AG10803 (cell line): ENCODE results near the gene HPSE.
A peak's percentile ranks its signal among the peaks of the same experiment; 100 is the strongest.

Experiments used
- DNase-seq: peaks from one replicate; pipeline ENCODE4 v3.0.0; 2010; ENCODE audit warnings: low read depth
- H3K4me3 ChIP-seq: 2 replicates; pipeline ENCODE4 v1.5.1; 2011; ENCODE audit warnings: mild to moderate bottlenecking, low read length, control low read depth
- TF ChIP-seq, protein P1 (sequence below): conservative IDR thresholded peaks from 2 replicates; pipeline ENCODE4 v1.5.1; 2011; ENCODE audit warnings: mild to moderate bottlenecking, low read length, control low read depth, inconsistent platforms

The HPSE gene

DNA sequence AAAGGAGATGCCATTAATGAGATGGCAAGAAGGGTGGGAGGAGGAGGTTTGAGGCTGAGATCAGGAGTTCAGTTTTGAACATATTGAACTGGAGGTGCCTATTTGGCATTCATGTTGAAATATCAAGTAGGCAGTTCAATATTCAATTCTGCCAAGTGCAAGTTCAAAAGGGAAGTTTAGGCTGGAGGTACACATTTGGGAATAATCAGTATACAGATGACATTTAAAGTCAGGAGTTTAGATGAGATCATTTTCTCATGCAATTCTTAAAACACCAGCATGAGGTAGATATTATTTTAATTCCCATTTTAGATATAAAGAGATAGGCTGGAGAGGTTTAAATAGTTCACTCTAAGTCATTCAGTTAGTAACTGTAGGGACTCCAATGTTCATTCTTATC, 76.2 kb downstream of the HPSE start:
- TF ChIP-seq, protein P1, sequence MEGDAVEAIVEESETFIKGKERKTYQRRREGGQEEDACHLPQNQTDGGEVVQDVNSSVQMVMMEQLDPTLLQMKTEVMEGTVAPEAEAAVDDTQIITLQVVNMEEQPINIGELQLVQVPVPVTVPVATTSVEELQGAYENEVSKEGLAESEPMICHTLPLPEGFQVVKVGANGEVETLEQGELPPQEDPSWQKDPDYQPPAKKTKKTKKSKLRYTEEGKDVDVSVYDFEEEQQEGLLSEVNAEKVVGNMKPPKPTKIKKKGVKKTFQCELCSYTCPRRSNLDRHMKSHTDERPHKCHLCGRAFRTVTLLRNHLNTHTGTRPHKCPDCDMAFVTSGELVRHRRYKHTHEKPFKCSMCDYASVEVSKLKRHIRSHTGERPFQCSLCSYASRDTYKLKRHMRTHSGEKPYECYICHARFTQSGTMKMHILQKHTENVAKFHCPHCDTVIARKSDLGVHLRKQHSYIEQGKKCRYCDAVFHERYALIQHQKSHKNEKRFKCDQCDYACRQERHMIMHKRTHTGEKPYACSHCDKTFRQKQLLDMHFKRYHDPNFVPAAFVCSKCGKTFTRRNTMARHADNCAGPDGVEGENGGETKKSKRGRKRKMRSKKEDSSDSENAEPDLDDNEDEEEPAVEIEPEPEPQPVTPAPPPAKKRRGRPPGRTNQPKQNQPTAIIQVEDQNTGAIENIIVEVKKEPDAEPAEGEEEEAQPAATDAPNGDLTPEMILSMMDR: no peak
- DNase-seq: peak; percentile 32
- H3K4me3 ChIP-seq: no peak overlapping the region

DNA sequence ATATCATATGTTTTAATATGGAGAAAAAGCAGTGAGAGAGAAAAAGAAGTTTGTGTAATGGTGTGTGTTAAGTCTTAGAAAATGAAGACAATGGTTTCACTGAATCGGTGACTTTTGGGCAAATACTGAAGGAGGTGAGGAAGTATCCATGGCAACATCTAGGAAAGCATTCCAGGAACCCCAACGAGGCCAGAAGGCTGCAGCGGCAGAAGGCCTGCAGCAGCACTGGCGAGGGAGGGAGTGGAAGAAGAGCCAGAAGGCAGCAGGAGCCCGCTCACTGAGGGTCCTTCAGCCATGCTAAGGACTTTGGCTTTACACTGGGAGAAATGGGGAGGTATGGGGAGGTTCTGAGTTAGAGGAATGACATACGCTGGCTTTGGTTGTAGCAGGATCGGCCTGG, 76.8 kb downstream of the HPSE start:
- no peak overlapping the region for H3K4me3 ChIP-seq
- DNase-seq: no peak
- TF ChIP-seq, protein P1: no peak

DNA sequence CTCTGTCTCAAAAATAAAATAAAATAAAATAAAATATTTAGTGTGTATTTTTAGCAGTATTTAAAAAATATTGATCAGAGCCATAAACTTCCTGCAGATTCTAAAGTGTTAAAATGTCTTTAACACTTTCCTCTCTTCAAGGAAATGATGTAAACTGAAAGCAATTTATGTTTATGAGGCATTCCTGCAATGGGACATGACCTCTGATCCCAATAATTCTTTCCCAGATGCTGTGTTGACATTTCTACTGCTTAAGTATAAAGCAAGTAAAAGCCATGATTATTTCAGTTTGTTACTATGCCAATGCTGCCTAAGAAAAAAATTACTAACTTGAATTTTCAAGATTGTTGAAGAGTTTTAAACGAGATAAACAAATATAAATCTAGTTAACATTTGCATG, 79.1 kb downstream of the HPSE start:
- peak; percentile 86 for DNase-seq
- TF ChIP-seq, protein P1: no peak
- no peak overlapping the region for H3K4me3 ChIP-seq

DNA sequence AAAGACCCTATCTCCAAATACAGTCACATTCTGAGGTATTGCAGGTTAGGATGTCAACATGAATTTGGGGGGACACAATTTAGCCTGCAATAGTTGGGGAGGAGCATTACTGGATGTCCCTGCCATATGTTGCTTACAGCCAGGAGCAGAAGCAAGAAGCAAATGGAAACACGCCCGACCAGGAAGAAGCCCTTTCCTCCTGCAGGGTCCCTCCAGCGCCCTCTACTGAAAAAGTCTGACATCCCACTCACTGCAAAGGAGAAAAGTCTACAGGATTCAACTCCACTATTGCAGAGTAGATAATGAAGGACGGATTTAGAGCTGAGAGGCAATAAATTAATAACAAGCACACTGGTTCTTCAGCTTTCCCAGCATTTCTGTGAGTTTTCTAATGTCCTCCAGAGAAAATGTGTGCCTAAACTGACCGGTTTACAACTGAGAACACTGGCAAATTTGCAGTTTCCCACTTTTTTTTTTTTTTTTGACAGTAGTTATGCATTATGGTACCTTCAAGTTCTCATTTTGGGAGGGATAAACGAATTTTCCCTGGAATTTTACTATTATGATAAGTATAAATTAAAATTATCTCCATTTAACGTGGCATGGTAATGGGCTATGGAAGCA, 81.8 kb downstream of the HPSE start:
- DNase-seq: peak; percentile 78
- TF ChIP-seq, protein P1: peak; percentile 87
- no peak overlapping the region for H3K4me3 ChIP-seq

DNA sequence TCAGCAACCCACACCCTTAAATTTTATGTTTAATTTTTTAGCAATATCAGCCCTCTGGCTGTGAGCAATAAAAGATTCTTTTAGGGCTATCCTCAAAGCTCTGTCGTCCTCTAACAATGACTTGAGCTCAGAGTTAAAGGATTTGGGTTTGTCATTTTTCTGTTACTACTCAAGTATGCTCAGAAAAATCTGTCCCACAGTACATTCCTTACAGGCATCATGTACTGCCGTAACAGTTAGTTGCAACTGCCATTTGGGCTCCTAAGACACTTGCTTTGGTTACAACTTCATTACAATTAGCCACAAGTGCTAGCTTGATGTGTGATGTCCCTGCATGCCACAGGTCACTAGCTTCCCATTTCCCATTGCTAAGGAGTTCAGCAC, 83.2 kb downstream of the HPSE start:
- H3K4me3 ChIP-seq: no peak overlapping the region
- TF ChIP-seq, protein P1: no peak
- DNase-seq: no peak

DNA sequence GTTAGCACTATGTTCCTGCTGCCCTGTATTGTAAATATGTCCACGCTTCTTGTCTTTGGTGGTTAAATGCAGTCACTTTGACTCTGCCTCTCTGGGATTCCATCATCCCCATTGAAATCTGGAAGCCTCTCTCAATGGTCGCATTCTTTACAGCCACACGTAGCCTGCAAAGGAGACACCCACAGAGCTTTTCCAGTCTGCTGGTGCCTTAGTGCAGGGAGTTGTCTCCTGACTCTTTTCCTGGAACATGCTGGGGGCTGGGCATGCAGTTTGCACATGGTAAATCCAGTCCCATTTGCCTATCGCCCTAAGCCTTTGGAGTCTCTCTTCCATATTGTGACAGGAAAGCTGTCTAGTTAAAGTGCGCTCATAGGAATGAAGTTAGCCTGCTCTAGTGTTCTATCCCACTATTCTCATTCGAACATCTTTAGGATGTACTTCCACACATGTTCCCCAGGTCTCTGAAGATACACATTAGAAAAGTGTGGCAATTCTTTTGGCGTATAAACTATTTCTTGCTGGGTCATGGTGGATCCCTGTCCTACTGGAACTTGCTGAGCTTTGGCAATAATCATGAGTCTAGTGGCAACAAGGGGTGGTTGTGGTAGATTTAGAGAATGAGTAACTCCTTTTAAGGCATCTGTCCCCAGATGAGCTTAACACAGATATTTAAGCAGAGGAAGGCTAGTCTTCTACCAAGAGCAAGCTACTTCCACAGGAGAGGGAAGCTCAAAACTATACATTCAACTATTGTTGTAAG, 83.8 kb downstream of the HPSE start:
- DNase-seq: peak; percentile 70
- TF ChIP-seq, protein P1: no peak
- H3K4me3 ChIP-seq: no peak overlapping the region

DNA sequence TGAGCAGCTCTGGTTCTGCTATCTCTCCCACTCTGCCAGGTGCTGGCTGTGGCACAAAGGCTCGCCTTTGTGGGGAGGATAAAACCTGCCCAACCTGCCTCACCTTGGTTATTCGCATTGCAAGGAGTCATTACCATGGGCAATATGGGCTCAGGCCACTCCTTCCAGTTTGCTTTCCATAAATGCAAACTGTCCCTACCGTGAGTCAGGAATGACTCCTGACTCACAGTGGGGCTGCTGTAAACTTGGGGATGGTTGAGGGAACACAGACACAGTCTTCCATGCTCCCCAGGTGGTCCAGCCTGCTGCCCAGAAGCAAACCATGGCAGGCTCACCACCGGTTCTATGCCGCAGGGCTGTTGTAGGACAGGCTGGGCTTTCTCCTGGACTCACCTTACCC, 86.2 kb downstream of the HPSE start:
- no peak overlapping the region for H3K4me3 ChIP-seq
- DNase-seq: no peak
- TF ChIP-seq, protein P1: no peak
